GM12874 (cell line): ENCODE data around the gene ZNF780B.

Experiments used
- TF ChIP-seq, protein P1 (sequence below): IDR thresholded peaks from 2 replicates; pipeline ENCODE4 v1.5.1; 2011; ENCODE audit warnings: low read depth, mild to moderate bottlenecking, control low read depth, low read length, moderate library complexity; ENCODE audit not compliant: insufficient read depth

Gene ZNF780B

DNA sequence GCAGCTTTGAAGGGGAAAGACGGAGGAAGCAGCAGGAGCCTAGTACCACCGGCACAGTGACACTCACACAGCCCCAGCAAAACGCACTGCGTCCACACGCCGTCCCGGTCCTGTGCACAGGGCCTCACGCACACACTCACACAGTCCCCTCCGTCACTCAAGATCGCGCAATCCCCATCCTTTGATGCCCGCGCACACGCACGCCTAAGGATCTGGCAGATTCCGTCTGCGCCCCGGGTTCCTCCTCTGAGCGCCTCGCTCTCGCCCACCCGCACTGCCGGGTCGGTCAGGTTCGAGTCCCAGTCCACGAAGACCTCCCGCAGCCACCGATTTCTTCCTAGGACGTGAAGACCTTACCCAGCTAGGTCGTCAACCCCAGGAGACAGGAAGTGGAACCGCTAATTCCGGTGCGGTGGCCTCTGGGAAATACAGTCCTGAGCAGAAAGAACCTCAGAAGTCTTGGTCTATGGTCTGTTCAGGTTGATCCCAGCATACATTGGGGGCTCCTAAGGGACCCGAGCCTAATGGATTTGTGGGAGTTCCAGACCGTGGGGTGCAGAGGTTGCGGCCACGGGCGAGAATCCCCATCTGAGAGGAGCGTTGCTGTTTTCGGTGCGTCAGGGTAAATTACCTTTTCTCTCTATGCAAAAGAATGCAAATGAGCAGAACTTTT lies at the start of gene ZNF780B:
Gene ZNF780B, minus strand, starts transcription at position 400 of the 673 bp plus-strand sequence. CDS start 5,899 bp downstream, outside the sequence.
- TF ChIP-seq, protein P1, sequence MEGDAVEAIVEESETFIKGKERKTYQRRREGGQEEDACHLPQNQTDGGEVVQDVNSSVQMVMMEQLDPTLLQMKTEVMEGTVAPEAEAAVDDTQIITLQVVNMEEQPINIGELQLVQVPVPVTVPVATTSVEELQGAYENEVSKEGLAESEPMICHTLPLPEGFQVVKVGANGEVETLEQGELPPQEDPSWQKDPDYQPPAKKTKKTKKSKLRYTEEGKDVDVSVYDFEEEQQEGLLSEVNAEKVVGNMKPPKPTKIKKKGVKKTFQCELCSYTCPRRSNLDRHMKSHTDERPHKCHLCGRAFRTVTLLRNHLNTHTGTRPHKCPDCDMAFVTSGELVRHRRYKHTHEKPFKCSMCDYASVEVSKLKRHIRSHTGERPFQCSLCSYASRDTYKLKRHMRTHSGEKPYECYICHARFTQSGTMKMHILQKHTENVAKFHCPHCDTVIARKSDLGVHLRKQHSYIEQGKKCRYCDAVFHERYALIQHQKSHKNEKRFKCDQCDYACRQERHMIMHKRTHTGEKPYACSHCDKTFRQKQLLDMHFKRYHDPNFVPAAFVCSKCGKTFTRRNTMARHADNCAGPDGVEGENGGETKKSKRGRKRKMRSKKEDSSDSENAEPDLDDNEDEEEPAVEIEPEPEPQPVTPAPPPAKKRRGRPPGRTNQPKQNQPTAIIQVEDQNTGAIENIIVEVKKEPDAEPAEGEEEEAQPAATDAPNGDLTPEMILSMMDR: no peak

DNA sequence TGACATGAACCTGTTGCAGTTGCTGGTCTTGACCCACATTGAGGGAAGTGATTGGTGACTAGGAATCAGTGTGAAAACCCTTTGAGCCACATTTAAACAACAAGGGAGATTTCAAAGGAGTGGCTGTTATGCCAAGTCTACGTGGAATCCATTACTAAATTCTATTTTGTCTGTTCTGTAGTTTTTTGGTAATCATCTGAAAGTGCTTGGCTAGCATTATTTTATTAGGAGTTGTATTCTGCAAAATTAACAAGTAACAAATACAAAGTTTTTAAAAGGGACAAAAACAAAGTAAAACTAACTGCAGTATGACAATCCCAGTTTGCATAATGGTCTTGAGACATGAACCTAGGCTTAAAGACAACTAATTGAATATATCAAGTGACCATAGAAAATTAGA lies 48.7 kb upstream of the ZNF780B start:
- TF ChIP-seq, protein P1: no peak

DNA sequence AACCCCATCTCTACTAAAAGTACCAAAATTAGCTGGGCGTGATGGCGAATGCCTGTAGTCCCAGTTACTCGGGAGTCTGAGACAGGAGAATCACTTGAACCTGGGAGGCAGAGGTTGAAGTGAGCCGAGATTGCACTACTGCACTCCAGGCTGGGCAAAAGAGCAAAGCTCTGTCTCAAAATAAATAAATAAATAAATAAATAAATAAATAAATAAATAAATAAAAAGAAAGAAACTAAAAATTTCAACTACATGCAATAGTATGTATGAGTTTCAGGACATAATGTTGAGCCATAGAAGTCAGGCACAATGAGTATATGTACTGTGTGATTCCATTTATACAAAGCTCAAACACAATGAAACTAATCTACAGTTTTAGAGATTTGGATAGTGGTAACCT lies 47.6 kb upstream of the ZNF780B start:
- TF ChIP-seq, protein P1: no peak

DNA sequence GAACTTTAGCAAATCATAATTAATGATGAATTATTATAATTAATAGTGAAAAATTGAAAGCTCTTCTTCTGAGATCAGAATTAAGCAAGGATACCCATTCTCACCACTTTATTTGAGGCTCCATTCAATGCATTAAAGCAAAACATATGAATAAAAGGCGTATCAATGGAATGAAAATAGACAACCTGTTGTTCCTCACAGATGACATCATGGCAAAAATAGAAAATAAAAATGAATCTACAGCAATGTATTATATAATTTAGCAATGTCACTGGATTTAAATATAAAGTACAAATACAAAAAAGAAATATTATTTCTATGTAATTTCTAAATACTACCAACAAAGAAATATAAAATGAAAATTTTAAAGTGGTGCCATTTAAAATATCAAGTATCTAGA lies 45.8 kb upstream of the ZNF780B start:
- TF ChIP-seq, protein P1: no peak

DNA sequence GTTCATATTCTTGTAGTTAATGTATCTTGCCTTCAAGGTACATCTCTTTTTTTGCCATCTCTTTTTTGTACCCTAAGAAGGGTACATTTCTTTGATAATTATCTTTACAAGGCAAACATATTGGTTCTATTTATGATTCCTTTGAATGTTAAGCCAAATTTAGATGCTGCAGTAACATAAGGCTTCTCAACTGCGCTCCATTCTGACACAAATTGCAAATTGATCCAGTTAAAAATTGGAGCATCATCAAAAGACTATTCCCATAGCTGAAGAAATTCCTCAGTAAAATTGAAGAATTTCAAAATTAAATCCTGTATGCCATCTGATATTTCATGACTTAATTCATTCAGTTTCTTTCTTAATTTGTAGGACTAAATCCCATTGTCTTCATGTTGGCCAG lies 37.4 kb upstream of the ZNF780B start:
- TF ChIP-seq, protein P1: no peak

DNA sequence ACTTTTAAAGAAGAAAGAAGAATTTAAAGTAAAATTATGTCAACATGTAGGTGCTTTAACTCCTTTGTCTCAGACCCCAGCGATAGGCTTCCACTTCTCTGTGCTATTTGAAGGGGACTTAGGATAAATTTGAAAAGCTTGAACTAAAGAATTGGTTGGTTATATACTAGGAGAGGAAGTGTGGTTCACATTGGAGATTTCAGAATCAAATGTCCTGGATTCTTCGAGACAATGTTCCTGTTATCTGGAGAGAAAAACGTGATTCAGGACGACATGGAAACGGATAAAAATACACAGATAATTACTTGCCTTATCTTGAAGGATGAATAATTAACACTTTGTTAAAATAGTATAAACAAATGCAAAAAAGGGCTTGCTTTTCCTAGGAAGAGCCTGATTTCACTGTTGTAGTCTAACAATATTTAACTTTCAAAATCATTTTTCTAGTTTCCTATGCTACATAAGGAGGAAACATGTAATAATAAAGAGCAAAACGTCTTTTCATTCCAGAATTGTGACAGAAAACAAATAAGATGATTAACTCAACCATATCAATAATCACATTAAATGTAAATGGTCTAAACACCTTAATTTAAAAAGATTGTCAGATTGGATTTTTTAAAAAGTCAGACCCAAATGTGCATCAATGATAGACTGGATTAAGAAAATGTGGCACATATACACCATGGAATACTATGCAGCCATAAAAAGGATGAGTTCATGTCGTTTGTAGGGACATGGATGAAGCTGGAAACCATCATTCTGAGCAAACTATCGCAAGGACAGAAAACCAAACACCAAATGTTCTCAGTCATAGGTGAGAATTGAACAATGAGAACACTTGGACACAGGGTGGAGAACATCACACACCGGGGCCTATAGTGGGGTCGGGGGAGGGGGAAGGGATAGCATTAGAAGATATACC lies 35.4 kb upstream of the ZNF780B start:
- TF ChIP-seq, protein P1: no peak
